SIG-M5 treated with dmso at 0.1 percent for 504 hours (cell line): ENCODE results near the gene DNM3.
A peak's percentile ranks its signal among the peaks of the same experiment; 100 is the strongest.

Source experiments
- DNase-seq: peaks from one replicate; lab custom pipeline; 2025; ENCODE audit not compliant: unreplicated experiment; lab: John Stamatoyannopoulos, UW

The DNM3 gene

GRCh38 chr1:172163498-172164215 is 322.4 kb downstream of the DNM3 start:
- peak; percentile 17 for DNase-seq

DNA sequence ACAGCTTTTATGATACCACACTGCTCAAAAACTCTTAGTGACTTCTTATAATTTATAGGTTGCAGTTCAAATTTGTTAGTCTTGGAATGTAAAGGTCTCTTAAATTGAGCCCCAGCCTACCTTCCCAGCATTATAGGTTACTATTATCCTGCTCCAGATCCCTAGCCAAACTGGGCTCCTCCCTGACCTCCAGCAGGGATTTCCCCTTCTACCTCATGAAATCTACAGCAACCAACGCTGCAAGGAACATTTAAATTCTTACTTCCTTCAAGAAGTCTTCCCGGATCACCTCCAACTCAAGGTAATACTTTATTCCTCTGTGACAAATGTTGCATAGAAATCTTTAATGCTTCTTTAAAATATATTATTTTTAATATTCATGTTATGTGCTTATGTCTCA is 324.1 kb downstream of the DNM3 start:
- no peak for DNase-seq

DNA sequence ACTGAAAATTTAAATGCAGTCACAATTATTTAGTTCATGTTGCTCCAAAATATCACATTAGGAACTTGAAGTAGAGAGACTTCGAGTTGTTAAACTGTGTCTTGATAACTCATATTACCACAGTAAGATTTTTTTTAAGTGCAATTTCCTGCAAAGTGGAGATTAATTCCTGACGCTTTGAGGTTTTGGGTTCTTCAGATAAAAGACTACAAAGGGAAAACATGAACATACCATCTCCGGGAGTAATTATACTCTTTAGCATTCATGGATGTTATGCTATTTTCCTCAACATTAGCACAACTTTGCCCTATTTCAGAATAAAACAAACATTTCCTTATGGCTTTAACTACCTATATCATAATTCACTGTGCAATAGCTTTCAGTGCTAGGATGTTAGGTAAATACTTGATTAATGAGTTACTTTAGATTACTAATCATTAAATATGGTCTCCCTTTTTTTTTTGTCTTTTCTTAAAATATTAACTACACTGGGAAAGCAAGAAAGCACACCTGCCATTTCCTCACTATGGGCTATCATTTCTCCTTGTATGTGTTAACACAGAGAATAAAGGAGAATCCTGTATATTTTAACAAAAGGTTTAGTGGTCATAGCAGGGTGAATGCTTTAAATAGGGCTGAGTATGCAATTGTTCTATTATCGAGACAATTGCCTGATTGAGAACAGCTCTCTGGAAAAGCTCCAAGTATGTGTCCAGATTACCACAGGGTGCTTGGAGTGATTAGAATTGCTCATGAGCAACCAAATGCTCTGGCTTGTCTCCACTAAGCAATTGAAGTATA is 326.7 kb downstream of the DNM3 start:
- no peak for DNase-seq

- DNase-seq = no peak
Measured at GRCh38 chr1:172168597-172168872, 327.2 kb downstream of the DNM3 start.

GRCh38 chr1:172169836-172170235 is 328.5 kb downstream of the DNM3 start:
- DNase-seq = no peak

GRCh38 chr1:172172352-172172831 is 331.1 kb downstream of the DNM3 start:
- DNase-seq = no peak

GRCh38 chr1:172176206-172176605 is 334.9 kb downstream of the DNM3 start:
- no peak for DNase-seq

DNA sequence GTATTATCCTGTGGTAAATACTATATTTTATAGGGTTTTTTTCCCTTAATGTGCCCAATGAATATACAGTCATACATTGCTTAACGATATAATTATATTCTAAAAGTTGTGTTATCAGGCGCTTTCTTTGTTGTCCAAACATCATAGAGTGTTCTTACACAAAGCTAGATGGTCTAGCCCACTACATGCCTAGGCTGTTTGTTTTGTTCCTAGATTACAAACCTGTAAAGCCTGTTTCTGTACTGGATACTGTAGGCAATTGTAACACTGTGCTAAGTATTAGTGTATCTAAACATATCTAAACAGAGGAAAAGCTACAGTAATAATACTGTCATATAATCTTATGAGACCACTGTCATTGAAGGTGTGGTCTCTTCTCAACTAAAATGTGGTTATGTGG is 336.6 kb downstream of the DNM3 start:
- DNase-seq = peak; percentile 50

- DNase-seq = no peak
Measured at GRCh38 chr1:172178886-172179285, 337.6 kb downstream of the DNM3 start.

- no peak for DNase-seq
Measured at GRCh38 chr1:172179918-172180317, 338.6 kb downstream of the DNM3 start.

DNA sequence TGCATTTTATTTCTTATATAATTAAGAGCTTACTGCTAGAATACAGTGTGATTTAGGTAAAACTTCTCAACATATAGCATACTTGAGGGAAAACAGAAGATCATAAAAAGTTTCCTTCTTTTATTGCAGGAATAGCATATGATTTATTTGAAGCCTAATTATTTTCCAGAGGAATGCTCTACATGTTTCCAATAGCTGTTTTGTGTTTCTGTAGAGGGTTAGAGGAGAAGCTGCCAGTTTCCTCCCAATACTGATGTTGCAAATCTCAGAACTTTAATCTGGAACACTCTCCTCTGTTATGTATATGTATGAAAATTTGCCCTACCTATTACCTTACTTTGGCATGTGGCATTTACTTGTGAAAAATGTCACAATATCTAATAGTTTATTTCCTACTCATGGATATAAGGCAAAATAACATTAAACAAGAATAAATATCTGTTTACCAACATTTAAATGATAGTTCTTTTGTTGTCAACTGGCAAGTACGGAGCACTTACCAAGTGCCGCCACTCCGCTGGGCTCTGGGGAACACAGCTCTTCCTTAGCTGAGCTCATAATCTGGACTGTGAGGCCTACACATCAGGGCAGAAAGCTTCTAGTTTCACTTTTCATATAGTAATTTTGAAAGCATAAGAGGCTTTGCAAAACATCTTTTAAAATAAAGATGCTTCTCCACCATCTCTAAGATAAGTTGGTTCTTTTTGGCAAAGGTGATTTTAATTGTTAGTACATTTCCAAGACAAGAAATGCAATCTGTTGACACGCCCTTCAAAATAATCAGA is 339.4 kb downstream of the DNM3 start:
- DNase-seq = no peak

GRCh38 chr1:172184506-172185191 is 343.4 kb downstream of the DNM3 start:
- DNase-seq = no peak

DNA sequence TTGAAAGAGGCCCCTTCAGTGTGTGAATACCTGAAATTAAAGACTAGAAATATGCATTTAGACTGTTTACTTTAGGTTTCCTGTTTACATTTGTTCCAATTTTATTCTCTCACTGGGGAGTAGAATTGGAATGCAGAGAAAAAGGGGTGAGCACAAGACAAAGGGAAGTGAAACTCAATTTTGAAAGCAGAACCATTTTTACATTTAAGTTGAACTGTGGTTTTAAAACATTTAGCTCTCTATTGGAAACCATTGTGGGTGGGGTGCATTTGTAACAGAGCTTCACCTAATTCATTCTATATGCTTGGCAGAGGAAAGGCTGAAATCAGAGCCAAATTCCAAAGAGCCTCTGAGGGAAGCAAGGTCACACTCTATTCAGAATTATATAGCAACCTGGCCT is 343.9 kb downstream of the DNM3 start:
- peak; percentile 77 for DNase-seq

DNA sequence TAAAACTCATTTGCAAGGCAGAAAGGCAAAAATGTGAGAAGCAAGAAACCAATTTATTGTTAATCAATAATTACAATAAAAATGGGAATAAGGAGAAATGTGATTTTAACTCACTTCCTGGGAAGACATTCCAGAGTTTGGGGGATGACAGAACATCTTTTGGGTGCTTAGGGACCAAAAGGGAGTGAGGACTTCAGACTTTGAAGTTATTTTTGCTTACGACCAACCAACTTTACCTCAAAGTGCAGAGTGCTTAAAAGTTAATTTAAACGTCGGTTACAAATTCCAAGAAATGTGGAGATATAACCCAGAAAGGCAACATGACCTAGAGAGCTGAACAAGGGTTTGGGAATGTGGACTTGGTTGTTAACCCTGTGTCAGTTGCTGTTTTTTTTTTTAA is 344.7 kb downstream of the DNM3 start:
- no peak for DNase-seq

- DNase-seq = no peak
Measured at GRCh38 chr1:172201572-172201971, 360.3 kb downstream of the DNM3 start.

GRCh38 chr1:172203135-172203823 is 362.0 kb downstream of the DNM3 start:
- DNase-seq = no peak

DNA sequence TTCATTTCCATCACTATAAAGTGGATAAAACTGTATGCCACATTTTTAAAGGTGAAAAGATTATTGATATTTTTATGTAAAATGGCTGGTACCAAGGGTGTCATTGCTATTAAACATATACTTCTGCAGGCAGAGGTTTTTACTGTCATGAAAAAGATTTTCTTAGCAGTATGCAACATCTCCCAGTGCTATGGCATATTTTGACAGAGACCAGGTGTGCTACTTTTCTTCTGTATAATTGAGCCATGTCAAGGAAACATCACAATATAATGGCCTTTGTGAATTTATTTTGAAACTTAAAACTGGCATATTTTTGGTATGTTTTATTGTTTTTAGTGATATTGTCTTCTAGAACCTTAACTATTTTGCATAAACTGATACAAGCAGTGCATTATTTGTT is 362.6 kb downstream of the DNM3 start:
- no peak for DNase-seq

DNA sequence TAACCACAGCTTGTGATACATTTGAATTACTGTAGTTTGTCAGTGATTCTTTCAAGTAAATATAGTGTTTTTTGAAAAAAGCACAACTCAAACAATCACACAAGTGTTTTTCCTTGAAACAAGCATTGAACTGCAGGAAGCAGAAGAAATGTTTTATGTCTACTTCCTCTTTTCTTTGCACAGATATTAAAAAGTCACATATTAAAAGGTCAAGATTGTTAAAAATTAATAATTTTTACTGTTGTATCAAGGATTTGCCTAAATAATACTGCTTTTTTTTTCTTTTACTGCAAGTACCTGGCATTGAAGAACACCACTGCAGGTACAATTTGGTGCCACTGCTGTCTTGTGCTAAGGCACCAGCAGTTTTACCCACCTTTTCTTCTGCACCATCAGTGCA is 365.0 kb downstream of the DNM3 start:
- no peak for DNase-seq

DNA sequence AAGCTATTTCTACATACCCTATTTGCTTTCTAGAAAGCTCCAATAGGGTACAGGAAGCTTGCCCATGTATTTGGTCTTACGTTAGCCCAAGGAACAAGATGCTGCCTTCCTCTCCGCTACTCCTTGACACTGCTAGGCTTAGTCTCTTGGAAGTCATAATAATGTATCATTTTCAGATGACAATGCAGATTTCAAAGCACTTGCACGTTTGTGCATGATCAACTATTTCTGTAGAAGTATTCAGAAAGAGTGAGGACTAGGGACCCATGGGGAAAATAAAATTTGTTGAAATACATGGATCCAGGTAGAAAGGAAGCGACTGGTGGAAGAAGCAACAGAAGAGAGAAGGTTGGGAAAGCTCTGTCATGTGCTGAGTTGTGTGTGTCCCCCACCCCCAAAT is 367.3 kb downstream of the DNM3 start:
- DNase-seq = no peak

- no peak for DNase-seq
Measured at GRCh38 chr1:172211221-172211620, 369.9 kb downstream of the DNM3 start.

GRCh38 chr1:172212124-172212523 is 370.8 kb downstream of the DNM3 start:
- DNase-seq = no peak
